RWPE2 (cell line): ENCODE data around the gene CDH4.

Experiments
- ATAC-seq: fragments of 200-7000 bp; cut with Tn5 transposase; 3 replicates; pipeline ENCODE4 v1.9.1; 2021; ENCODE audit warnings: low read depth
- DNase-seq: peaks from one replicate; pipeline ENCODE4 v3.0.0-alpha.2; 2020; ENCODE audit warnings: low spot score
- H3K27ac ChIP-seq: fragments of 450-650 bp; 2 replicates; pipeline ENCODE4 v1.5.1; 2017; ENCODE audit warnings: mild to moderate bottlenecking; ENCODE audit not compliant: poor library complexity, severe bottlenecking
- H3K27me3 ChIP-seq: fragments of 250-450 bp; sonication (Bioruptor Pico); 2 replicates; pipeline ENCODE4 v1.5.1; 2021; ENCODE audit warnings: mild to moderate bottlenecking, moderate library complexity; ENCODE audit not compliant: insufficient read depth, poor library complexity, severe bottlenecking
- H3K36me3 ChIP-seq: fragments of 250-450 bp; sonication (Bioruptor Pico); 2 replicates; pipeline ENCODE4 v1.5.1; 2020; ENCODE audit warnings: low read depth, mild to moderate bottlenecking, moderate library complexity
- H3K4me1 ChIP-seq: fragments of 250-450 bp; sonication (Bioruptor Pico); 2 replicates; pipeline ENCODE4 v1.5.1; 2021; ENCODE audit warnings: mild to moderate bottlenecking, moderate library complexity; ENCODE audit not compliant: insufficient read depth, poor library complexity, severe bottlenecking
- H3K4me3 ChIP-seq: fragments of 250-450 bp; sonication (Bioruptor Pico); 2 replicates; pipeline ENCODE4 v1.5.1; 2021; ENCODE audit warnings: mild to moderate bottlenecking, moderate library complexity; ENCODE audit not compliant: severe bottlenecking
- H3K9me3 ChIP-seq: fragments of 250-450 bp; sonication (Bioruptor Pico); 2 replicates; pipeline ENCODE4 v1.5.1; 2021; ENCODE audit warnings: mild to moderate bottlenecking, moderate library complexity; ENCODE audit not compliant: severe bottlenecking
- TF ChIP-seq, protein P1 (sequence below): fragments of 450-650 bp; IDR thresholded peaks from one replicate; pipeline ENCODE4 v1.5.1; 2017; ENCODE audit warnings: mild to moderate bottlenecking, moderate library complexity; ENCODE audit not compliant: poor library complexity, severe bottlenecking

The CDH4 gene

DNA sequence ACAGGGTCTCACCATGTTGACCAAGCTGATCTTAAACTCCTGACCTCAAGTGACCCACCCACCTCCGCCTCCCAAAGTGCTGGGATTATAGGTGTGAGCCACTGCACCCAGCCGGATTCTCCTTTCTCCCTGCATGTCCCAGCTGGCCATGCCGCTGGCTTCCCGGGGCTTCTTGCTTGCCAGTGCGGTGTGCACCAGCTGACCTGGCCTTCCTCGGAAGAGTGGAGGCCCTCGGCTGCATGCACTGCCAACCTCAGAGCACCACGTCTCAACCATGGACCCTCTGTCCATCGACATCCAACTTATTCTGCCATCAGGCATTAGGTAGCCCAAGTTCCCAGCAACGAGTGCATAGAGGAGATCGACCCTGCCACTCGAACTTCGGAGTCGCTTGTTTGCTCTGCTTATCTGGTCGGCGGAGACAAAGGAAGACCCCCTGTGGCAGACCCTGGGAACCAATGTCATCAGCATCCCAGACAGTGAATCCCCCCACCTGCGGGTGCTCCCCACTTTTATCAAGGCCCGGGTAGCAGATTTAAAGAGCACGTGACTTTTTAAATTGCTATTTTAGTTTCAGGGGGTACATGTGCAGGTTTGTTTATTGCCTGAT is 307.8 kb downstream of the CDH4 start:
- no peak for DNase-seq
- Histone ChIP-seq H3K27me3 (no peaks in the 10 kb centered on the region), H3K9me3 (no peaks in the 10 kb centered on the region), H3K4me1 (peaks cover 55% of the 10 kb centered on the region), H3K36me3 (no peaks in the 10 kb centered on the region), H3K4me3 (no peak overlapping the region), H3K27ac (peak overlapping the region; percentile 12)
- TF ChIP-seq, protein P1, sequence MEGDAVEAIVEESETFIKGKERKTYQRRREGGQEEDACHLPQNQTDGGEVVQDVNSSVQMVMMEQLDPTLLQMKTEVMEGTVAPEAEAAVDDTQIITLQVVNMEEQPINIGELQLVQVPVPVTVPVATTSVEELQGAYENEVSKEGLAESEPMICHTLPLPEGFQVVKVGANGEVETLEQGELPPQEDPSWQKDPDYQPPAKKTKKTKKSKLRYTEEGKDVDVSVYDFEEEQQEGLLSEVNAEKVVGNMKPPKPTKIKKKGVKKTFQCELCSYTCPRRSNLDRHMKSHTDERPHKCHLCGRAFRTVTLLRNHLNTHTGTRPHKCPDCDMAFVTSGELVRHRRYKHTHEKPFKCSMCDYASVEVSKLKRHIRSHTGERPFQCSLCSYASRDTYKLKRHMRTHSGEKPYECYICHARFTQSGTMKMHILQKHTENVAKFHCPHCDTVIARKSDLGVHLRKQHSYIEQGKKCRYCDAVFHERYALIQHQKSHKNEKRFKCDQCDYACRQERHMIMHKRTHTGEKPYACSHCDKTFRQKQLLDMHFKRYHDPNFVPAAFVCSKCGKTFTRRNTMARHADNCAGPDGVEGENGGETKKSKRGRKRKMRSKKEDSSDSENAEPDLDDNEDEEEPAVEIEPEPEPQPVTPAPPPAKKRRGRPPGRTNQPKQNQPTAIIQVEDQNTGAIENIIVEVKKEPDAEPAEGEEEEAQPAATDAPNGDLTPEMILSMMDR, result no peak
- no peak for ATAC-seq

DNA sequence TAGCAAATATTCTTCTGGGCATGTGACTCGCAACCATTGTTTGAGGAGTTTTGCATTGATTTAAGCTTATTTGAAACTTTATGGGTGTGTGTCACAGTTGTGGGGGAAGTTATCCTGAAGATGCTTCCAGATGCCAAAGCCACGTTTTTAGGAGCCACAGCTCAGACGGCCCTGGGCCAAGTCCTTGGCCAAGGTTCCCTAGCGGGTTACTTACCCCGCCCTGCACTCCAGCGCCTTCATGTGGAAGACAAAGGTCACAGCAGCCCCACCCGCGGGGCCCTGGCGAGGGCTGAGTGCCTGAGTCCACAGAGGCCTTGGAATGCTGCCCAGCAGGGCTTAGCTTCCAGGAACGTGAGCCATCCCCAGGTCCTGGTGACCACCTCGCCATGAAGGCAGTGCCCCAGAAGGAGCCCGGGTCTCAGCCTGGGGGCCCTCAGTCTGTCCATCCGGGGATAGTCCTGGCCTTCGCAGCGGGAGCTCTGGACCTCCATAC is 308.3 kb downstream of the CDH4 start:
- no peaks in the 10 kb centered on the region for H3K9me3 ChIP-seq
- ATAC-seq (peak; percentile 3), DNase-seq (no peak)
- H3K27ac ChIP-seq, result peak overlapping the region; percentile 12
- no peak overlapping the region for H3K4me3 ChIP-seq
- H3K4me1 ChIP-seq, result peaks cover 49% of the 10 kb centered on the region
- TF ChIP-seq, protein P1, result peak; percentile 87
- no peaks in the 10 kb centered on the region for H3K36me3 ChIP-seq
- H3K27me3 ChIP-seq, result no peaks in the 10 kb centered on the region

DNA sequence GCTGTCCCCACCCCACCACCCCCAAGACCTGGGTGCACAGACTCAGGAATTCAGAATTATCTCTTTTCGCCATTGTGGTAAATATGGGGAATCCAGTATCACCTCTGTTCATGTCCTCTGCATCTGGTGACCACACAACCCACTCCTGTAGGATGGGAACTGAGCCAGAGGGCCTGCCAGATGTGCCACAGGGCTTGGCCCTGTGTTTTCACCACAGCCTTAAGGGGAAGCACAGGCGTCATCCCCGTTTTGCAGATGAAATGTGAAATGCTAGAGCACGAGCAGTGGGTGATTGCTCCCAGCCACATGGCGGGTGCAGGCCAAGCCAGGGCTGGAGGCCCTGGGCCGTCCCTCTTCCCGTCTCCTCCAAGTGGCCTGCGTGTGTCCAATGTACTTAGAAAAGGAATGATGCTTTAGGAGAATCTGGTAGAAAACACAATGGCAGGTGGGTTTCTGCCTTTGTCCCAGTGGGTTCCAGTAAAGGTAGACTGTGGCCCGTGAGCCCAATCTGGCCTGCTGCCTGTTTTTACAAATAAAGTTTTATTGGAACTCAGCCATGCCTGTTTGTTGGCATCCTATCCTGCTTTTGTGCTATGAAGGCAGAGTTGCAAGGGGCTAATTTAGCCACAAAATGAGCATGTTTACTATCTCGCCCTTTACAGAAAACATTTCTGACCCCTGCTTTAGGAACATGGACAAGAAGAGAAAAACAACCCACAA is 309.2 kb downstream of the CDH4 start:
- H3K36me3 ChIP-seq, result no peaks in the 10 kb centered on the region
- ATAC-seq, result no peak
- no peaks in the 10 kb centered on the region for H3K9me3 ChIP-seq
- no peak for DNase-seq
- H3K4me3 ChIP-seq, result no peak overlapping the region
- no peak overlapping the region for H3K27ac ChIP-seq
- H3K27me3 ChIP-seq, result no peaks in the 10 kb centered on the region
- TF ChIP-seq, protein P1, result no peak
- peaks cover 40% of the 10 kb centered on the region for H3K4me1 ChIP-seq

DNA sequence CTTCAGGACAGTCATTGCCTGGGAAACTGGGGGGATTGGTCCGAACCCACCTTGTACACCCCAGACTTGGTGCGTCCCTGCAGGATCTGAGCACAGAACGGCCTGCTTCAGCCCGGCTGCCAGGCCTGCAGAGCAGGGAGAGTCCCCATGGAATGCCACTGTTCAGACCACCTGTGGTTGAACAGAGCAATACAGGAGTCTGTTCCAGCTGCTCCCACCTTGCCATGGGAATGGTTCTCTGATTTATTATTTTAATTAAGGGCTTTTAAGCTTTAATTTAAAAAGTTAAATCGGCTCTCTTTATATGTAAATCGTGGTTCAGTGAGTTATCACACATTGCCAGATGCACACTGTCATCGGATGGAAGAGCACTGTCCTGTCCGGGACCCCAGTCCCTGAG is 310.4 kb downstream of the CDH4 start:
- Histone ChIP-seq H3K27me3 (no peaks in the 10 kb centered on the region), H3K9me3 (no peaks in the 10 kb centered on the region), H3K4me1 (peaks cover 32% of the 10 kb centered on the region), H3K27ac (no peak overlapping the region), H3K4me3 (no peak overlapping the region), H3K36me3 (no peaks in the 10 kb centered on the region)
- DNase-seq (no peak), ATAC-seq (no peak)
- TF ChIP-seq, protein P1, result no peak
